OCI-LY3 (cell line): ENCODE data around the gene TENM4.

Experiments
- CTCF ChIP-seq: fragments of 200-600, 300-600 bp; sonication (generic); IDR thresholded peaks from 2 replicates; pipeline ENCODE4 v1.5.1; 2014; ENCODE audit warnings: antibody characterized with exemption, low read length, low read depth
- EZH2phosphoT487 ChIP-seq: fragments of 200-600 bp; shearing (Covaris generic); IDR thresholded peaks from 2 replicates; pipeline ENCODE4 v1.6.1; 2018; ENCODE audit warnings: antibody characterized with exemption, mixed run types, low read depth

GRCh38 chr11:79168530-79169110 is 272.2 kb downstream of the TENM4 start:
- TF ChIP-seq CTCF = no peak
- TF ChIP-seq EZH2phosphoT487 = no peak
